Keratinocyte (primary cell): ENCODE data around the gene PPY.

Experiments used
- EZH2 ChIP-seq: IDR thresholded peaks from one replicate; pipeline ENCODE4 v1.6.1; 2012; ENCODE audit warnings: inconsistent platforms, mild to moderate bottlenecking, low read length, moderate library complexity
- TF ChIP-seq, protein P1 (sequence below), 3 experiments: IDR thresholded peaks in 1 of 3; conservative IDR thresholded peaks in 1 of 3; optimal IDR thresholded peaks in 1 of 3; 2 replicates in 2 of 3; 3 replicates in 1 of 3; pipeline versions ENCODE3 to v1.5.1; 2011; ENCODE audit warnings: low read length in 3 of 3, mild to moderate bottlenecking in 3 of 3, moderate library complexity in 2 of 3, control low read depth in 1 of 3, inconsistent platforms in 1 of 3; ENCODE audit not compliant: insufficient read depth in 2 of 3; ENCODE audit errors: extremely low read depth in 1 of 3

DNA sequence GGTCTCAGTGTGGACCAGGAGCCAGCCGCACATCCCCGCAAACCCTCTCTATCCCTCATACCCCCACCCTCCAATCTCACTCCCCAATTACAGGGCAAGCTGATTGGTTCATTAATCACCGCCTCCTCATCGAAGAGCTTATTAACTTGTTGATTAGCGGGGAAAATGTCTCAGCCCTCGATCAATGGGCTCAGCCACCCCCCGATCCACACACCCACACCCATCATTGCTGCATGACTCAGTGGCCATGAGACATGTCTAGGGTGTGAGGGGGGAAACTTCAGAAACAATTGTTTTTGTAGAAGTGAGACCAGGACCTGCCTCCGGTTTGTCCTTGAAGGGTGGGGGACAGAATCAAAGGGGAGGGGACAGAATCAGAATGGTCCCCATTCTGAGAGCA is 13.9 kb upstream of the PPY start:
- TF ChIP-seq, protein P1, sequence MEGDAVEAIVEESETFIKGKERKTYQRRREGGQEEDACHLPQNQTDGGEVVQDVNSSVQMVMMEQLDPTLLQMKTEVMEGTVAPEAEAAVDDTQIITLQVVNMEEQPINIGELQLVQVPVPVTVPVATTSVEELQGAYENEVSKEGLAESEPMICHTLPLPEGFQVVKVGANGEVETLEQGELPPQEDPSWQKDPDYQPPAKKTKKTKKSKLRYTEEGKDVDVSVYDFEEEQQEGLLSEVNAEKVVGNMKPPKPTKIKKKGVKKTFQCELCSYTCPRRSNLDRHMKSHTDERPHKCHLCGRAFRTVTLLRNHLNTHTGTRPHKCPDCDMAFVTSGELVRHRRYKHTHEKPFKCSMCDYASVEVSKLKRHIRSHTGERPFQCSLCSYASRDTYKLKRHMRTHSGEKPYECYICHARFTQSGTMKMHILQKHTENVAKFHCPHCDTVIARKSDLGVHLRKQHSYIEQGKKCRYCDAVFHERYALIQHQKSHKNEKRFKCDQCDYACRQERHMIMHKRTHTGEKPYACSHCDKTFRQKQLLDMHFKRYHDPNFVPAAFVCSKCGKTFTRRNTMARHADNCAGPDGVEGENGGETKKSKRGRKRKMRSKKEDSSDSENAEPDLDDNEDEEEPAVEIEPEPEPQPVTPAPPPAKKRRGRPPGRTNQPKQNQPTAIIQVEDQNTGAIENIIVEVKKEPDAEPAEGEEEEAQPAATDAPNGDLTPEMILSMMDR (optimal IDR thresholded peaks at IDR 0.05 in 1 of 3, IDR thresholded peaks at IDR 0.05 in 1 of 3, conservative IDR thresholded peaks at IDR 0.05 in 1 of 3; ENCODE audit: extremely low read depth in 1 of 3, insufficient read depth in 2 of 3, low read length in 3 of 3): no peak
- TF ChIP-seq EZH2: no peak
